ENCODE results near the gene LPIN2.
"Not testable (repeated sequence)": the region's sequence is repeated elsewhere in the genome, so short reads cannot be mapped to it uniquely, and the experiment has no call there.

LPIN2 gene

GRCh38 chr18:3029215-3029952 is 16.4 kb upstream of the LPIN2 start:
- peak in 1 of 2 experiments; percentile 30 for DNase-seq

GRCh38 chr18:3028115-3028514 is 15.2 kb upstream of the LPIN2 start:
- not testable (repeated sequence) for DNase-seq

More at GRCh38 chr18:3029215-3029952, 16.4 kb upstream of the LPIN2 start:
- TF ChIP-seq POLR2A (IDR thresholded peaks at IDR 0.05; ENCODE audit: low read length) (no peak), GATA1 (IDR thresholded peaks at IDR 0.05; ENCODE audit: low read depth, low read length) (no peak)

GRCh38 chr18:3027370-3027891 is 14.5 kb upstream of the LPIN2 start:
- DNase-seq: no peak
- no peak for TF ChIP-seq POLR2A (IDR thresholded peaks at IDR 0.05; ENCODE audit: low read length)
- no peak for TF ChIP-seq GATA1 (IDR thresholded peaks at IDR 0.05; ENCODE audit: low read depth, low read length)

- TF ChIP-seq POLR2A (IDR thresholded peaks at IDR 0.05; ENCODE audit: low read length) (no peak), GATA1 (IDR thresholded peaks at IDR 0.05; ENCODE audit: low read depth, low read length) (no peak)
- no peak for DNase-seq
Observed at GRCh38 chr18:3025544-3025943, 12.6 kb upstream of the LPIN2 start.

- DNase-seq: not testable (repeated sequence)
Observed at GRCh38 chr18:3023603-3024002, 10.7 kb upstream of the LPIN2 start.

GRCh38 chr18:3016585-3017297 is 3.8 kb upstream of the LPIN2 start:
- DNase-seq: no peak
- TF ChIP-seq POLR2A (IDR thresholded peaks at IDR 0.05; ENCODE audit: low read length) (no peak), GATA1 (IDR thresholded peaks at IDR 0.05; ENCODE audit: low read depth, low read length) (no peak)

- DNase-seq: no peak
- TF ChIP-seq GATA1 (IDR thresholded peaks at IDR 0.05; ENCODE audit: low read depth, low read length): no peak
- no peak for TF ChIP-seq POLR2A (IDR thresholded peaks at IDR 0.05; ENCODE audit: low read length)
Observed at GRCh38 chr18:3015851-3016250, 2.9 kb upstream of the LPIN2 start.

- TF ChIP-seq POLR2A (IDR thresholded peaks at IDR 0.05; ENCODE audit: low read length): no peak
- TF ChIP-seq GATA1 (IDR thresholded peaks at IDR 0.05; ENCODE audit: low read depth, low read length): no peak
- peak in 1 of 2 experiments; percentile 56 for DNase-seq
Observed at GRCh38 chr18:3015204-3015592, 2.3 kb upstream of the LPIN2 start.

GRCh38 chr18:3014503-3015203 is 1.7 kb upstream of the LPIN2 start:
- DNase-seq: no peak
- TF ChIP-seq POLR2A (IDR thresholded peaks at IDR 0.05; ENCODE audit: low read length) (no peak), GATA1 (IDR thresholded peaks at IDR 0.05; ENCODE audit: low read depth, low read length) (no peak)

GRCh38 chr18:3012136-3013023 is 564 bp downstream of the LPIN2 start:
- no peak for TF ChIP-seq POLR2A (IDR thresholded peaks at IDR 0.05; ENCODE audit: low read length)
- TF ChIP-seq GATA1 (IDR thresholded peaks at IDR 0.05; ENCODE audit: low read depth, low read length): no peak

GRCh38 chr18:3010086-3010485 is 2.9 kb downstream of the LPIN2 start:
- TF ChIP-seq POLR2A (IDR thresholded peaks at IDR 0.05; ENCODE audit: low read length) (no peak), GATA1 (IDR thresholded peaks at IDR 0.05; ENCODE audit: low read depth, low read length) (no peak)
- DNase-seq: no peak

More at GRCh38 chr18:3012136-3013023, 564 bp downstream of the LPIN2 start:
- DNase-seq: peak; percentile 82 to 89

GRCh38 chr18:3008541-3008940 is 4.4 kb downstream of the LPIN2 start:
- TF ChIP-seq POLR2A (IDR thresholded peaks at IDR 0.05; ENCODE audit: low read length) (no peak), GATA1 (IDR thresholded peaks at IDR 0.05; ENCODE audit: low read depth, low read length) (no peak)
- DNase-seq: no peak

- TF ChIP-seq POLR2A (IDR thresholded peaks at IDR 0.05; ENCODE audit: low read length): no peak
- no peak for TF ChIP-seq GATA1 (IDR thresholded peaks at IDR 0.05; ENCODE audit: low read depth, low read length)
- DNase-seq: no peak
Observed at GRCh38 chr18:3007491-3007890, 5.5 kb downstream of the LPIN2 start.

Measured in erythroblast (primary cell).